Embryonic facial prominence (tissue), 1 donor: ENCODE results near the gene CABP7.

Source experiments
- DNase-seq: peaks from one replicate; pipeline ENCODE4 v3.0.0-alpha.2; 2016; ENCODE audit errors: extremely low spot score

CABP7 gene

DNA sequence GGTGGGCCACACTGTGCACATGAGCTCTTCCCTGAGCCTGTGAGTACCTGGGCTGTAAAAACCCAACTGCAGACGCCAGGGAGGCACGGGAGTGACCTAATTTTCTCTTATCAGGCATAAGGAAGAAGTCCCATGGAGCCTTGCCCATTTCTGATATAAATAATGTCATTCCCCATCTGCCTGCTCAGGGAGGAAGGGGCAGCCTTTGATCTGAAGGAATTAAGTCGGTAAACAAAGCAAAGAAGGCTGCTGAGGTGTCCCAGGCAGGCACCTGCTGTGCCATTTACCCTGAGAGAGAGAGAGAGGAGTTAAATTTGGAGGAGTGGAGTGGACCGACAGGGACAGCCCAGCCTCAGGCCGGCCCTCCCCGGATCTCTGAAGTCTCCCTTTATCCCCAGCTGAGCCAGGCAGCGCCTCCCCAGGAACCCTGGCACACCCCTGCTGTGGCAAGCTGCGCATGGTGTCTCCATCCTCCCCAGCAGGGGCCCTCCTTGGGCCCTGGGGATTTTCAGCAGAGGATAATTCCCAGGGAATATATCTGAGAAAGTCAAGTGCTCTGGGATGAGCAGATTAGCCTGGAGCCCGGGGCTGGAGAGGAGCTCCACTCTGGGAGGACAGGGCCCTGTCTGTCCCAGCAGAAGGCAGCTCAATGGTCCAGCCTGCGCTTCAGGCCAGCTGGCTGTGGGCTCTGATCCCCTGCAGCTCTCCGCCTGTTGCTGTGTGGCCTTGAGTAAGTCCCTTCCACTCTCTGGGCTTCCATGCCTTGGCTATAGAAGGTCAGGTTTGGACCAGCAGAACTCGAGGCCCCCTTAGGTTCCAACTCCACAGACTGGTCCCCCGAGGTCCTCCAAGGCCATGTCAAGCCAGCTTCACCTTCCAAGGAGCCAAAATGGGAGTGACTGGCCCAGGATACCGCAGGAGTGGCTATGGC lies 17.5 kb upstream of the CABP7 start:
- no peak for DNase-seq

DNA sequence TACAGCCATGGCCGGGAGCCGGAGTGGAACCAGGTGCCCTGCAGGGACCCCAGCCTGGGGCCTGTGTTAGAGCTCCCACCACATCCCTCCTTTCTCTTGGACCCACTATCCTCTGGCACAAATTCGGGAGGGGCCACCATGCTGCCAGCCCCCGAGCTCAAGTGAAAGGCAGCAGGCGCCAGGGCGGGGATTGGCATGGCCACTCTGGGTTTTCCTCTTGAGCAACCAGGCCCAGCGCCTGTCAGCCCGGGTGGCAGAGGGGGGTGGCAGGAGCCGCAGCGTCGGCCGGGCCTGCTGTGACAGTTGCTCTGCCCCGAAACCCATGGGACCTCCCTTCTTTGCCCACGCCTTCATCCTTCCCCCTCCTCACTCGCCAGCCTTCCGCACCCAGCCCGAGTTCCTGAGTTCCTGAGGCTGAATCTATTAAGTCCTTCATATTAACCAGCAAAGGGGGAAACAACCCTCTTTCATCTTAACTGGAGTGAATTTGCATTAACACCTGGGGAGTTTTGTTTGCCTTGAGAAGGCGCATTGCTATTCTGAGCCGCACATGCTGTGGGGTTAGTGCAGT lies 16.8 kb upstream of the CABP7 start:
- DNase-seq, result no peak

DNA sequence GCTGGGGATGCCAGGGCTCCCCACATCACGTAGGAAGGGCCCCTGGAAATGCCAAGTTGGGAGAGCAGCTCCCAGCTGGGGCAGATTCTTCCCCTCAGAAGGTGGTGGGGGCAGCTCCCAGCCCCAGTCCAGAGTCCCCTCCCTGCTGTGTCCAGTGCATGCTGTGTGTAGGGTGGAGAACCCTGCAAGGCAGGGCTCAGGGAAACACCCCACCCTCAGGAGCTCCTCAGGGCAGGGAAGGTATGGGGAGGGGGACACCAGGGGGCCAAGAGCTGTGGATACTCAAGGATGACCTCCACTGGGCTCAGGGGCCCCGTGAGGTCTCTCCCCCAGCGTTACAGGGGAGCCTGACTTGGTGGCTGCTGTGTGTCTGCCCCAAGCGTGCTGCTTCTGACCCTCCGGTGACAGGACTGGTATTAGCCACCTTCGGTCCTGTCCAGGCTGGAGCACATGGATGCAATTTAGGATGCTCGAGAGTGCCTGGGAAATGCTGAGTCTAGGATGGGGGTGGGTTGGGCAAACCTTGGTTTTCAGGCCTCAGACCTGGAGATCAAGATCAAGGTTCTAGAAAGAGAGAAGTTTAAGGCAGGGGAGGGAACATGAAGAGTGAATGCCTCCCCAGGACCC lies 16.1 kb upstream of the CABP7 start:
- no peak for DNase-seq

DNA sequence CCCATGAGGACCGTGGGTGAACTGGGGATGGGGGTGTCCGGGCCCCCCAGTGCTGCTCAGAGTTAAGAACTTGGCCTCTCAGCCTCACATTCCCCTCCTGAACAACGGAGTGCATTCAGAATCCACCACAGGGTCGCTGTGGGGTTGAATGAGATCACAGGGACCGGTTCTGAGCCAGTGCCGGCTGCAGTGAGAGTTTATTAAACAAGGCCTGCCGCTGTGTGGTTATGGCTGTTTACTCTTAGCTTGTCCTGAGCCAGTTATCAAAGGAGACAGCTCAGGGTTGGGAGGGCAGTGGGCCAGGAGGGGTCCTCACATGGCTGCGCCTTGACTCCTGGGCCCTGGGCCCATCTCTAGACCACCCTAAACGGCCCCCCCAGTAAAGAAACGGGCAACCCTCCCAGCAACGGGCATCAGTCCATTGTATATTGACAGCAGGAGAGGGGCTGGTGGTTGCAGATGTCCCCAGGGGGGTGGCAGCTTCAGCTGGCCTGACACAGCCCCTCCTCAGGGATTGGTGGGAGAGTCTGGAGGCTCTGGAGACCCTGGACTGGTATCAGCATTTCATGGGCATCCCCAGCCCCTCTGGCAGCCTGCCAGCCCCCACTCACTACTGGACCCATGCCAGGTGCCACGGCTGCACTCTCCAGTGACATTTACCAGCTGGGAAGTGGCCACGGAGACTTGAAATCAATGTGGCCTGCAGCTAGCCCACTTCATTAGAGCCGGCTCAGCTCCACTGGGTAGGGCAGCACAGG lies 15.1 kb upstream of the CABP7 start:
- DNase-seq, result no peak

DNA sequence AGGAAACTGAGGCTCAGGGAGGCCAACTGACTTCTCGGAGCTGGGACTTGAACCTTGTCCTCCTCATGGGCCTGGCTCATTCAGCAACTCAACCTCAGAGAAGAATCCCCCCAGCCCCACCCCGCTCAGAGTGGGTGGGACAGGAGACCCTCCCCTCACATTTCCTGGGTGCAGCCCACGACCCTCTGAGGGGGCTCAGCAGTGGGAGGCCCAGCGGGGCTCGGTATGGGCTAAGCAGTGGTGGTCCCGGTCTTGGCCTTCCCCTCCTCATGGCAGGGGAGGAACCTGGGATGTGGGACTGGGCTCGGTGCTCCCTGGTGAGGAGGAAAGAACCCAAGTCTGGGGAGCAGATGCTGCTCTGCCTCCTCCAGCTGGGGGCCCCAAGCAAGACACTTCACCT lies 14.2 kb upstream of the CABP7 start:
- DNase-seq, result no peak

DNA sequence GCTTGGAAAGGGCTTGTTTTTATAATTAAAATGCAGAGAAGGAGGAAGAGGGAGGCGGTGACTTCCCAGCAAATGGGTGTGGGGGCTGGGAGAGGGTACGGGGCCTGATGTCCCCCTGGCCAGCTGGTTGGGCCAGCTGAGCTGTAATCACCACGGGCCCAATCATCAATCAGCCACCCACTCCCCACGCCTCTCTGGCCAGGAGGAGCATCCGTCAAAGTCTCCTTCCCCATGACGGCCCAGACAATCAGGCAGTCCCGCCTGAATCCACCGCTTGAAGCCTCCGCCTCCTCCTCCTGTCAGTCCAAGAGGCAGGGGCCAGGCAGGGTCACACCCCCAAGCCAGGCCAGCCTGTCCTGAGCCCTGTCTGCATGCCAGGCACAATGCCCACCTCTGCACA lies 13.3 kb upstream of the CABP7 start:
- DNase-seq, result no peak

DNA sequence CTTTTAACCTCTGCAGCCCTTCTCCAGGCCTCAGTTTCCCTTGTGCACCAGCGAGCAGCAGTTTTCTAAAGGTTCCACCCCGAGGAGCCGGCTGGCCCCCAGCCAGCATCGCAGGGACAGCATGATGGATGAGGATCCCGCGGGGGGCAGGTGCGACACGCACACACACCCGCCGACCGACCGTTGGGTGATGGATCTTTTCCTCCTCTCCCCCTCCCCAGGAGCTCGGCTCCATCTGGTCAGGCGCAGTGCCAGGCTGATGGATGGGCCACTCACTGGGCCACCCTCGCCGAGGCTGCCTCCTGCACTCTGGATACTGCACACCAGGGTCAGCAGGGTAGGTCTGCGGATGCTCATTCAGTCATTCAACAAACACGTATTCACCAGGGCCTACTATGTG lies 12.8 kb upstream of the CABP7 start:
- DNase-seq, result no peak

DNA sequence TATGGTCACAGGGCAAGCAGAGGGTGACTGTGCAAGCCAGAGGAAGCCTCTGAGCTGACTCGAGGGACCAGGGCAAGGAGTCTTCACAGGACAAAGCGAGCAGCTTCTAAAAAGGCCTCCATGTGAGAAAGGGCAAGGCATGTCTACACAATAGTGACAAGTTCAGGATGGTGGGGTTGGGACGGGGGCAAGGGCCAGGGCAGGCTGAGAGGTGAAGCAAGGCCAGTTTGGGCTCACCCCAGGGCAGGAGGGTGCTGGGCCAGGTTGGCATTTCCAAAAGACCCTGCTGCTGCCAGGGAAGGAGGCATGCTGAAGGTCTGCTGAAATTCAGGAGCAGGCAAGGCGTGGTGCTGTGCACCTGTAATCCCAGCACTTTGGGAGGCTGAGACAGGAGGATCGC lies 12.3 kb upstream of the CABP7 start:
- no peak for DNase-seq

DNA sequence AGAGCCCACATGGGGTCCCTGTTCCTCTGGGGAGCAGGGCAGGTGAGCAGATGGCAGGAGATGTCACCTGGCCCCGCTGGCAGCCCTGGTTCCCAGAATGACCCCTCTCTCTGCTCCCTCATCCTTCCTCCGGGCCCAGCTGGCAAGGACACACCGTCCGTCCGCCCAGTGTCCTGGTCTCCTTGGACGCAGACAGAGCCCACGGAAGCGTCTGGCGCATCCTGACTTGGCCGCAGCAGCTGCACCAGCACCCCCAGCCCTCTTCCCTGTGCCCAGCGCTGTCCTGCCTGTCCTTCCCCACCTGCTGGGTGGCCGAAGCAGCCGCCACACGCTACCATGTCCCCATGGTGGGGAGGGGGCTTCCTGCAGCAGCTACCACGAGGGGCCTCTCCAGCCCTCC lies 9.6 kb upstream of the CABP7 start:
- no peak for DNase-seq

DNA sequence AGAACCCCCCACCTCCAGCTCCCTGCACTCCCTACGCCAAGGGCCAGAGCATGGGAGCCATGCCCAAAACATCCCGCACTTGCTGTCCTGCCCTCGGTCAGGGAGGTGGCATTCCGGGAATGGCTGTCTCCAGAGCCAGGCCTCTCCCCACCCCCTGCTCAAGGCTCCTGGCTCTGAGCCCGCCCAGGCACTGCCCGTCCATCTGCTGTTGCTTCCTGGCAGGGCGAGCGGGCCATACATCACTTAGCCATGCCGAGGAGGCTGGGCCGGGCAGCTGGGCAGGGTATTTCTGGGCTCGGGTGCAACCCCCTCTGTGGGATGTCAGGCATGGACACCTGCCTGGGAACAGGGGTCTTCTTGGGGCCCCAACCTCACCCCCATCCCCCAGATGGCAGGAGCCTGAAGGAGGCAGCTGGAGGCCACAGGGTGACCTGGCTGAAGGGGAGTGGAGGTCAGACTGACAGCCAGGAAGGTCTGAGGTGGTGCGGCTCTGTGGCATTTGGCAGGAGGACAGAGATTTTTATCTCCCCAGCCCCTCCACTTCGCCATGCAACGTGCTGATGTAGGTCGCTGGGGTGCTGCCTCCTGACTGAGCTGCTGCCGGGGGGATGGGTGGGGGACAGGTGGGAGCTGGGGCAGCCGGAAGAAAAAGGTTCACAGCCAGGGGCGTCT lies 8.7 kb upstream of the CABP7 start:
- no peak for DNase-seq

DNA sequence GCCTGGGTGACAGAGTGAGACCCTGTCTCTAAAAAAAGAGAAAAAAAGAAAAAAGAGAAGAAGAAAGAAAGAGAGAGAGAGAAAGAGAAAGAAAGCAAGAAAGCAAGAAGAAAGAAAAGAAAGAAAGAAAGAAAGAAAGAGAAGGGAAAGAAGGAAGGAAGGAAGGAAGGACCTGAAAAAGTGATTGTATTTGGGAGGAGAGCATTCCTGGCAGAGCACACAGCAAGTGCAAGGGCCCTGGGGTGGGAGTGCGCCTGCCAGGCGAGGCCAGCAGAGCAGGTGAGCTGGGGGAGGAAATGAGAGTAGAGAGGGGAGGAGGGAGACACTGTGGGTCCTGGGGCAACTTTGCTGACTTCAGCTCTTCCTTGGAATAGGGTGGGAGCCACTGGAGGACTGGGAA lies 7.7 kb upstream of the CABP7 start:
- no peak for DNase-seq

DNA sequence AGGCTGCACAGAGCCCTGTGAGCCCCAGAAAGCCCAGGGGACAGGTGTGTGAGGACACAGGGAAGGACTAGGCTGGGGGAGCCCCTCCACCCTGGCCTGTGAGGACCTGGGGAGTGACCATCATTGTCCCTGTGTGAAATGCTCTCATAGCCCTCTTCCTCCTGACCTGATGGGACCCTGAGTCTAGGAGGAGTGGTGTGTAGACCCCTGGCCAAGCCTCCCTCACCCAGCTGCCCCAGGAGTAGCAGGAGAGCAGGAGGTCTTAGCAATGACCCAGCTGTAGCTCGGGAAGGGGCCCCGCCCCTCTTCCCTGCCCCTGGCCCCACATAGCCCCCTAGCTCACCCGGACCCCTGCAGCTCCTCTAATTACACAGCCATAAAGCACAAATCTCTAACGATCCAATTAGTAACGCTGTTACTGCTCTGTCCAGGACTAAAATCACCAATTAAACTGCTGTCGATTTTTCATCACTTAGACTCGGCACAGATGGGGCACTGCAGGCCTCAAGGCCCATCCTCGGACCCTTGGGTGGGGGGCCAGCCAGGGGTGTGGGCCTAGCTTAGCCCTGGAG lies 6.6 kb upstream of the CABP7 start:
- no peak for DNase-seq

DNA sequence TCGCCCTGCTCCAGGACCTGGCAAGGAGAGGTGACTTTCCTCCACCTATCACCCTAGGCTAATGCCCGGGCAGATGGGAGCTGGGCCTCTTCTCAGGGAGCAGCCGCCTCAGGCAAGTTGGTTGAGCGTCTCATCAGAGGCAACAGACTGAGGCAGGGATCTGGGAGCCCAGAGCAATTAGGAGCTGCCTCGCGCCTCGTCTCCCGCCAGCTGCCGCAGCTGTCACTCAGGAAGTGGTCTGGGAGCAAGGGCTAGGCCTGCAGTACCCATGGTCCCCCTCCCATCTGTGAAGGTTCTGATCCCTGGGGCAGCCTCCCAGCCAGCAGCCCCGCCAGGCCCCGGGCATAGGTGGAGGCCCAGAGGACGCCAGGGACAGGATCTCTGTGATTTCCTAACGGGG lies 4.6 kb upstream of the CABP7 start:
- no peak for DNase-seq

DNA sequence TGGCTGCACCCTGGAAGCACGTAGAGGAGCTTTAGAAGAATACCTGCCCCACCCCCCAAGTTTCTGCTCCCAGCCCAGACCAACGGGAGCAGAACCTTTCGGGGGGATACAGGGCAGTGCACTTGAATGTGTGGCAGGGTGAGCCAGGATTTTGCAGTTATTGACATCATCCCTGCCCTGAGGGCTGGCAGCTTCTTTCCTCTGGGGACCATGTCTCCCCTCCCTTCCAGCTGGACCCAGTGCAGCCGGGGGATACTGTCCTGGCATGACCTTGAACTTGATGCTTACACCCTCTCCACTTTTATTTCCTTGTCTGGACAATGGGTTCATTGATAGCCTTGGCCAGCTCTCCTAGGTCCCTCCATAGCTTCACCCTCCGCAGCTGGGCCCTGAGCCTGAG lies 4.1 kb upstream of the CABP7 start:
- DNase-seq, result no peak

DNA sequence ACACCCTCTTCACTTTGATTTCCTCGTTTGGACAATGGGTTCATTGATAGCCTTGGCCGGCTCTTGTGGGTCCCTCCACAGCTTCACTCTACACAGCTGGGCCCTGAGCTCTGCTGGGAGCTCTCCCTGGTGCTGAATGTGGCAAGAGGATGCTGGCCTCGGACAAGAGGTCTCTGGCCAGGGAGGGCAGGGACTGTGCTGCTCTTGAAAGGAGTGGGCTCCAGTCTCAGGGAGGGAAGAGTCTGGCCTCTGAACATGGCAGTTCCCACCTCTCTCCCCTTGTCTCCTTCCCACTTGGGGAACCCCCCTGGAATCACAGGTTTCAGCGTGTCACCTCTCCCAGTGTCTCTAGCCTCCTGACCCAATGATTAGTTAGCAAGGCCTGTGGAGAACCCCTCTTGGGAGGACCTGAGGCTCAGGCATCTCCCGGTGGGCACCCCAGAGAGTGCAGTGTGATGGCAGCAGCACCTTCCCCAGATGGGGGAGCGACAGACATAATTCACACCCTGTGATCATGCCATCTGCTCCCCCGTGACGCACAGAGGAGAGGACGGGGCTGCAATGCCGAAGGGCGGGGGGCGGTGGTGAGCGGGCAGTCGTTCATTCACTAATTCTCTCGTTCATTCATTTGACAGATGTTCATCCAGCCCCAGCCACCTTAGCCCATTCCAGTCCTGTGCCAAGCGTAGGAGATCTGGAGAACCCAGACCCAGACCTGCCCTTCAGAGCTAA lies 2.8 kb upstream of the CABP7 start:
- no peak for DNase-seq

DNA sequence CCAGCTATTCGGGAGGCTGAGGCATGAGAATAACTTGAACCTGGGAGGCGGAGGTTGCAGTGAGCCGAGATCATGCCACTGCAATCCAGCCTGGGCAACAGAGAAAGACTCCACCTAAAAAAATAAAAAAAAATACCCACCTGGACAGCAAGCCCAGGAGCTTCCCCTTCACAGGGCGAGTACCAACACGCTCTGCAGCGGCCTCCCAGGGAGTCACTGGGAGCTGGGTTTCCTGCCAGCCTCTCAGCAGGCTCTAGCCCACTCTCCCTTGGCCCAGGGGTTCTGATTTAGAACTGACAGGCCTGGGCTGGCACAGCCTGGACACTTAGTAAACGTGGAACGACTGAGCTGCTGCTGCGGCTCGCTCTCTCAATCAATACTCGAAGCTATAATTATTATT lies 2.0 kb upstream of the CABP7 start:
- no peak for DNase-seq

DNA sequence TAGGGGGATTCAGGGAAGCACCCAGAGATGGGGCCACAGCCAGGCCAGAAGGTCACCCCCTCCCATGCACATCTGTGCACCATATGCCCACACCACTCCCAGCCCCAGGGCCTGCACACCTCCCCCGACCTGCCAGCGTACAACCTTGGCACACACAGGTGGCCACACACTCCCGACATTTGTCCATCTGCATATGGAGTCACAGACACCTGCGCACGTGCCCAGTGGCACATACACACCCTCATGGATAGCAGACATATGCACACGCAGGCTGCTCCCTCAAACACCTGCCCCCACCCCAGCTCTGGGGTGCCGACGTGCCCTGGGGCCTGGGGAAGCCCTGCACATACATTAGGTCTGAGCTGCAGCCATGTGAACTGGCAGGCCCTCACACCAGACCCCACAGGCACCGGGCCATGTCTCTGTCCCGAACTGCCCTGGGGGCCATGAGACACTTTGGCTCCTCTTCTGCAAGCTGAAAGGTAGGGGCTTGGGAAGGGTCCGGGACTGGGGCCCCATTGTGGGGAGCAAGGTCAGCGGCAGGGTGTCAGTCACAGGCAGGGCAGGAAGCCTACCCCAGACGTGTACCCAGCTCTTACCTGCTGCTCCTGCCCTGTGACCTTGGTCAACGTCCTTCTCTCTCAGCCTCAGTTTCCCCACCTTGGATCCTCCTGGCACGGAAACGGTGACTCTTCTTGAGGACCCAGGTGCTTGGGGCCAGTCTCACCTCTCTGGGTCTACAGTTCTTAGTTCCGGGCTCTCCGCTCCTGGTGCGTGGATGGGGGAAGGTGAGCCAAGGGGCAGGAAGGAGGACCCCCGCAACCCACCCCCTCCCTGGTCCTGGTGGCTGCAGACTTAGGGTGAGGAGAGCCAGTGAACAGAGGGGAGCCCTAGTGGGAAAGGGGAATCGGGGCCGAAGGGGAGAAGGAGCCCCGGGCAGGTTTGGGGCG lies 579 bp upstream of the CABP7 start:
- no peak for DNase-seq

DNA sequence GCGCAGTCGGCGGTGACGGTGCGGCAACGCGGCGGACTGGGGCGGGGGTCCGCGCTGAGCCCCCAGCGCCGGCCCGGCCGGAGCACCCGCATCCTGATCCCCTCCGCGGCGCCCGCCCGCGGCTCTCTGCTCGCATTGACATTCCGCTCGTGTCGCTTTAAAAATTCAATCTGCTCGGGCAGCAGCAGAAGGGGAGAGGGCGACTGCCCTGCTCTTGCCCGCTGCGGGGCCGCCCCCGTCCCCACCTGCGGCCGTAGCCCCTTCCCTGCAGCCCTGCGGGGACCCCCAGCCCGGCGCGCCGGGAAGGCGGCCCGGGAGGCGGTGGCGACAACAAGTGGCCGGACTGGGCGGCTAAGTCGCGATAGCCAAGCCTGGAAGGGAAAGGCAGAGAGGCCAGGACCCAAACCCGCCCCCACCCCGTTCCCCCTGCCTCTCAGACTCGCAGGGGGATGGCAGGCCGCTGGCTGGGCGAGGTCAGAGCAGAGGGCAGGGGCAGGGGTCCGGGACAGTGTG lies 1.1 kb downstream of the CABP7 start:
- DNase-seq, result no peak

DNA sequence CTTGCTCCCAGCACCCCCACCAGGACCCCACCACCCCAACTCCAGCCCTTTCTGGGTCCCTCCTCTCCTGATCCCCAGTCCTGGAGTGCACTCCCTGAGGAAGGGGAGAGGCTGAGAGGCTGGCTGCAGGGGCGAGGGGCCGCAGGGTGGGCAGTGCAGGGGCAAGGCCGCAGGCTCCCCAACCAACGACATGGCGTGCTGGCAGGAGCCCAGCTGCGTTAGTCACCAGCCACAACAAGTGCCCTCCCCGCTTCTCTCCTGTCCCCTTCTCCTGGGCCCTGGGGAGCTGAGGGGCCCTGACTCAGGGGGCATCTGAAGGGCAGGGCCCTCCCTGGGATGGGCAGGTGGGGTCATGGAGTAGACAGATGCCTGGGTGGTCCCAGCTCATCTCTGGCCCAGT lies 2.3 kb downstream of the CABP7 start:
- no peak for DNase-seq
